HEK293 (cell line): ENCODE results near the gene SBNO2.

Experiments
- ZNF324 ChIP-seq: fragments of 450-650 bp; formaldehyde crosslinking; IDR thresholded peaks from 2 replicates; pipeline ENCODE4 v1.5.1; 2016; ENCODE audit warnings: missing biosample characterization, missing genetic modification characterization
- ZNF394 ChIP-seq: fragments of 450-650 bp; formaldehyde crosslinking; IDR thresholded peaks from 2 replicates; pipeline ENCODE4 v1.5.1; 2016; ENCODE audit warnings: missing biosample characterization, missing genetic modification characterization, mild to moderate bottlenecking, moderate library complexity, borderline replicate concordance
- ZNF514 ChIP-seq: fragments of 450-650 bp; formaldehyde crosslinking; IDR thresholded peaks from 2 replicates; pipeline ENCODE4 v1.5.1; 2016; ENCODE audit warnings: missing biosample characterization, missing genetic modification characterization
- ZNF777 ChIP-seq: fragments of 450-650 bp; formaldehyde crosslinking; IDR thresholded peaks from 2 replicates; pipeline ENCODE4 v1.5.1; 2017; ENCODE audit warnings: missing biosample characterization, missing genetic modification characterization, borderline replicate concordance

- TF ChIP-seq ZNF324 (tag by site-specific recombination): no peak
- TF ChIP-seq ZNF394 (tag by site-specific recombination): no peak
- TF ChIP-seq ZNF514 (tag by site-specific recombination): no peak
- no peak for TF ChIP-seq ZNF777
Observed at GRCh38 chr19:1136201-1136600, 37.9 kb downstream of the SBNO2 start.
